Tracheal epithelial cell (primary cell): ENCODE measurements around the gene EFS. TPM values are rescaled to one million over a fixed set of nuclear protein-coding genes. Genes with fewer than 3 reads are reported as not detected.

ENCODE experiments used
- total RNA-seq: library from RNA; depleted of rRNA; stranded (reverse); fragments of >200 nt; gene quantifications from 2 replicates; pipeline ENCODE4 v1.2.1, GENCODE V29; 2014

Gene EFS, protein sequence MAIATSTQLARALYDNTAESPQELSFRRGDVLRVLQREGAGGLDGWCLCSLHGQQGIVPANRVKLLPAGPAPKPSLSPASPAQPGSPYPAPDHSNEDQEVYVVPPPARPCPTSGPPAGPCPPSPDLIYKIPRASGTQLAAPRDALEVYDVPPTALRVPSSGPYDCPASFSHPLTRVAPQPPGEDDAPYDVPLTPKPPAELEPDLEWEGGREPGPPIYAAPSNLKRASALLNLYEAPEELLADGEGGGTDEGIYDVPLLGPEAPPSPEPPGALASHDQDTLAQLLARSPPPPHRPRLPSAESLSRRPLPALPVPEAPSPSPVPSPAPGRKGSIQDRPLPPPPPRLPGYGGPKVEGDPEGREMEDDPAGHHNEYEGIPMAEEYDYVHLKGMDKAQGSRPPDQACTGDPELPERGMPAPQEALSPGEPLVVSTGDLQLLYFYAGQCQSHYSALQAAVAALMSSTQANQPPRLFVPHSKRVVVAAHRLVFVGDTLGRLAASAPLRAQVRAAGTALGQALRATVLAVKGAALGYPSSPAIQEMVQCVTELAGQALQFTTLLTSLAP
- total RNA-seq: 6.3 and 7.7 TPM in 2 replicates

DNA sequence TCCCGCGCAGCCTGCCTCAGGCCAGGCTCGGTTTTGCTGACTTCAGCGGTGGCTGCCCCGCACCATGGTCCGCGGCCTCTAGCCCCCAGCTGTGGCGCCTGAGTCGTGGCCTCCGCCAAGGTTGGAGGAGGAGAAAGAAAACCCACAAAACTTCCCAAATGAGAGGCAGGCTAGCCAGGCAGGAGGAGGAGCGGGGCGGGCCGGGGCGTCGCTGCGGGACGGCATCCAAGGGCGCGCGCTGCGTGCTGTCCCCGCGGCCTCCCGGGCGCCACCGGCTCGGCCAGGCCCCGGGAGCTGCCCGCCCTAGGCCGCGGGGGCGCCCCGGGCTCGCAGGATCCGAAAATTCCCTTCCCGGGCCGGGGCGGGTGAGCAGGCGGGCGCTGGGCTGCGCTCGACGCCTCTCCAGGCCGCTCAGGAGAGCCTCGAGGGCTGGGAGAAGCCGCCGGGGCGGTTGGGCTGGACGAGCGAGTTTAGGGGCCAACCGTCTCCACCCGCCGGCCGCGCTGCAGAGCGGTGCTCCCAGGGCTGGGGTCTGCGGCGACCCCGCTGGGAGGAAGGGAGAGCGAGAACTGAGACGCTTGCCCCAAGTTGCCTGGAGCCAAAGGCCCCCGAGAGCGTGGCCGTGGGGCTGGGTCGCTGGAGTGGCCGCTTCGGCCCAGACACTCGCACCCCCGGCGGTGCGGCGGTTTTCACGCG, at the start of gene EFS:
Gene EFS (minus strand): TSS at position 137 of the 696 bp plus-strand sequence. CDS start 147 bp downstream, outside the sequence.

DNA sequence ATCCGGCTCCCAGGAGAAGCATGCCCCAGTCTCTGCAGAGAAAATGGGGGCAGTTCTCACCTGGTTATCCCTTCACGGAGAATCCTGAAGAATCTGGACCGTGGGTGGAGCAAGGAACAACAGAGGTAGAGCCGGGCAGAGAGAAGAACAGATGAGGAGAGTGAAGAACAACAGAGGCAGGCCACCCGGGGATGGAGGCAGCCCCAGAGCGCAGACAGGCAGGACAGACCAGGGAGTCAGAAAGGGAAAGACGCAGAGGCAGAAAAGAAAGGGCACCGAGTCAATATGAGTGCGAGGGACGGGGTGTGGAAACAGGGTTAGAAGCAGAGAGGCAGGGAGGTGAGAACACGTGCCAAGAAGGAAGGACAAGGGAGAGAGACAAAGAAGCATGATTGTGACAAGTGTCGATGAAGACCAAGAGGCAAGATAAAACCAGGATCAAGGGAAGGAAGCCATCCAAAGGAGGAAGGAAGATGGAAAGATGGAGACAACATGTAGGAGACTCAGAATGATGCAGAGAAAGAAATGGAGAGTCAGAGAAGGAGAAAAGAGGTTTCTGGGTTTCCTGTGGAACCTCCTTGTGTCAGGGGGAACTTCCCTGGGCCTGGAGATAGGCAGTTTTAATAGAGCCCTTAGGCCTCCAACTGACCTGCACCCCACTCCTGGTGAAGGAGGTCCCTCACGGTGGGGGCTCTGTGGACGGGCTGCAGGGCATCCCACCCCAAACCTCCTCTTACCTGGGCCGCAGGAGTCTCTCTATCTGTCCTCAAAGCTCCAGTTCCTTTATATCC, 42.7 kb upstream of the EFS start, which contains the start of gene MYH6:
Gene MYH6 (minus strand): TSS at position 758 of the 791 bp plus-strand sequence. CDS start 1,050 bp downstream, outside the sequence.

DNA sequence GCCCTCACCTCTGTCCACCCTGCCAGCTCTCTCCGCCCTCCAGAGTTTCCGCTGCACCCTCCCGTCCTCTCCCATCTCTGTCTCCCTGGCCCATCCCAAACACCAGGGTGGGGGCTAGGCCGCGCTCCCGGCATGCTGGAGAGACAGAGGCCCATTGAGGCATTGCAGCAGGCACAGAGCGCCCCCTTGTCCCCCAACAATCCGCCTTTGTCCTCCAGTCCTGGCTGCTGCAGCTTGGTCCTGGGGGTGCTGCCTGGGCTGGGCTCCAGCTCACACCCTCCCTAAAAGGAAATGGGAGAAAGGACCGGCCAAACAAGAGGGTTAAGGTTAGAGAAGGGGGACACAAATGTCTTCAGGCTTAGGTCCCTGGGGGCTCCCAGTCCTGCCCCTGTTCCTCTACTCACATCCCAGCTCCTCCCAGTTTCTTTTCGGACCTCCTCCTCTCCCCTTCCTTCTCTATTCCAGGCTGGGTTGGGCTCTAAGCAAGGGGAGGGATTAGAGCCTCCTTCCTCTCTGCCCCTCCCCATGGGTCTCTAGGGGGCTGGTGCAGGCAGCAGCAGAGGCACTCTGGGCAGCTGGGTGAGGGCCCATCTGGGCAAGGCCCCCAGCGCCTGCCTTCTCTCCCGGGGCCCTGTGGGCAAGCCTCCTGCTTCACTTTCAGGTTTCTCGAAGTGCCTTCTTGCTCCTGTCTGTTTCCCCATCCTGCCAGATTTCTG, 11.7 kb upstream of the EFS start, which contains the start of gene CMTM5:
Gene CMTM5 (plus strand): TSS at position 565 of the 716 bp plus-strand sequence. CDS start 206 bp downstream, outside the sequence.

DNA sequence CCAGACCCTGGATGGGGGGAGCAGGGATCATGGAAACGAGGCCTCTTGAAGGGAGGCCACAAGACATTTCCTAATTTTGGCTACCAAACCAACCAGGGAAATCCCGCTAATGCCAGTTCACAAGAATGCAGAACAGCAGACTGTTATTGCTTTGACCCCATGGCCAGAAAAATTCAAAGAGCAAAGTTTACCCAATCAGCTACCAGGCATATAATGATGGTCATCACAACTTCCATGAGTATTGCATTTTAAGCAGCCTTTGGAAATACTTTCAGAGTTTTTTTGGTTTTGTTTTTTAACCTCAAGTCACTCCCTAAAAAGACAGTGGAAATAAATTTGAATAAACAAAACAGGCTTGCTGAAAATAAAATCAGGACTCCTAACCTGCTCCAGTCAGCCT, 7.5 kb upstream of the EFS start, which contains the start of gene IL25:
Gene IL25 (plus strand): TSS at position 301 of the 400 bp plus-strand sequence.

DNA sequence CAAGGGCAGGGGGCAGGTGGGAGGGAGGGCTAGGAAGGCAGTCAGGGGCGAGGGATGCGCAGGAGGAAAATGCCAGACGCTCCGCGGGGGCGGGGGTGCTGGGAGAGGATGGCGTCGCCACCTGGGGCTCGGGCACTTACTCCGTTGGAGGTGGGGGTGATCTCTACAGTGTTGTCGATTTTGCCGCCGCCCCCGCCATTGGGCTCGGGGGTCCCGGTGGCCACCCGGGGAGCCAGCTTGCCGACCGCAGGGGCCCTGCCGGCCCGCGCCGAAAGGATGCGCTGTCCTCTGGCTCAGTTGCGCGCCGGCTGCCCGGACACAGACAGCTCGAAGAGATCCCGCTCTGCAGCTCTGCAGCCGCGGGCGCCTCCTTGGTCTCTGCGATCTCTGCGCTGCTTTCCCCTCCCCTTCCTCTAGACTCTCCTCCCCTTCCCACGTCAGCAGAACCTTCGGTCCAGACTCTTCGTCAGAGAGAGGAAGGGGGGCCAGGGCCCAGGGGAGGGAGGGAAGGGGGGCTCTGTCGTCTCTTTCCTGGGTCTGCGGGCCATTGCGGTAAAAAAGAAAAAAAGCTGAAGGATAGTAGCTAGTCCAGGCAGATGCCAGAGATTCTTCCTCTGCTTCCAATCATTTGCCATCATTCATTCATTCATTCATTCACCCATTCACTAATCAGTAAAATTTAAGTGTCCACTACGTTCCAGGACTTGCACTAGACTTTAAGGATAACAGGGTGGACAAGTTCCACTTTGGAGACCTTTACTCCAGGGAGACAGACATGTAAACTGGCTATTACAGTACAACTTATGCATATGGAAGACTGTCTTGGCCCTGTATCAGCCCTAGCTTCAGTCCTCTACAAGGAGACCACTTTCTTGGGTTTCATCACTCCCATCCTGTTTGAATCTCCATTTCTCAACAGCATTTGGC, 12.2 kb downstream of the EFS start, which contains the start of gene SLC22A17:
Gene SLC22A17 (minus strand): TSS at position 382 of the 927 bp plus-strand sequence.

DNA sequence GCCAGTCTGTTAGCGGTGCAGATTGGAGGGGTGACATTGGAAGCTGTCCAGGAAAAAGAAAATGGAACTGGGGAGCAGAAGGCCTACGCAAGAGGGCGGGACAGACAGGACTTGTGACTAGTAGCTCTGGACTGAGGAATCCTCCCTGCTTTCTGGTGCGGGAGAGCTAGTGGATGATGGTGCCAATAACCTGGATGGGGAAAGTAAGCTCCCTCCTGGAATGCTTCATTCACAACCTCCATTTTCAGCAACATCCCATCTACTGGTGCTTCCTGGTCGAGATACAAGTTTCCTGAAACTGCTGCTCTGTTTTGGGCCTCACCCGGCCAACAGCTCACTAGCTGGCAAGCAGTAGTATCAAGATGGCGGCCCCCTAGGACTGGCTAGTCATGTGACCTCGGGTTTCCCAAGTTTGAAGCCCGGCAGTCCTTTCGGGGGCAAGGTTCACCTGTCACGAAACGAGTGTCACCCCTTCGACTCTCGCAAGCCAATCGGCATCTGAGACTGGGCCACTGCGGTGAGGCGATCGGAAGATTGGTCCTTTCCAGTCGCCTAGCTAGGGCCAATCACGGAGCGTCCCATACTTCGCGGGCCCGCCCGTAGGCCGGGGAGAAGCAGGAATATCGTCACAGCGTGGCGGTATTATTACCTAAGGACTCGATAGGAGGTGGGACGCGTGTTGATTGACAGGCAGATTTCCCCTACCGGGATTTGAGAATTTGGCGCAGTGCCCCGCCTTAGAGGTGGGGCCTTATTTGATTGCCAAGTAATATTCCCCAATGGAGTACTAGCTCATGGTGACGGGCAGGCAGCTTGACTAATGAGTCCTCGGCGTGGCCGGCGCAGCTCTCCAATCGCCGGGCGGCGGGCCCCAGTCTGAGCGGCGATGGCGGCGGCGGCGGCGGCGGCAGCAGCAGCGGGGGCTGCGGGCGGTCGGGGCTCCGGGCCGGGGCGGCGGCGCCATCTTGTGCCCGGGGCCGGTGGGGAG, 44.1 kb downstream of the EFS start, which contains the start of gene PABPN1:
Gene PABPN1 (plus strand): TSS at position 874 of the 988 bp plus-strand sequence. CDS start 13 bp downstream, at position 887.

DNA sequence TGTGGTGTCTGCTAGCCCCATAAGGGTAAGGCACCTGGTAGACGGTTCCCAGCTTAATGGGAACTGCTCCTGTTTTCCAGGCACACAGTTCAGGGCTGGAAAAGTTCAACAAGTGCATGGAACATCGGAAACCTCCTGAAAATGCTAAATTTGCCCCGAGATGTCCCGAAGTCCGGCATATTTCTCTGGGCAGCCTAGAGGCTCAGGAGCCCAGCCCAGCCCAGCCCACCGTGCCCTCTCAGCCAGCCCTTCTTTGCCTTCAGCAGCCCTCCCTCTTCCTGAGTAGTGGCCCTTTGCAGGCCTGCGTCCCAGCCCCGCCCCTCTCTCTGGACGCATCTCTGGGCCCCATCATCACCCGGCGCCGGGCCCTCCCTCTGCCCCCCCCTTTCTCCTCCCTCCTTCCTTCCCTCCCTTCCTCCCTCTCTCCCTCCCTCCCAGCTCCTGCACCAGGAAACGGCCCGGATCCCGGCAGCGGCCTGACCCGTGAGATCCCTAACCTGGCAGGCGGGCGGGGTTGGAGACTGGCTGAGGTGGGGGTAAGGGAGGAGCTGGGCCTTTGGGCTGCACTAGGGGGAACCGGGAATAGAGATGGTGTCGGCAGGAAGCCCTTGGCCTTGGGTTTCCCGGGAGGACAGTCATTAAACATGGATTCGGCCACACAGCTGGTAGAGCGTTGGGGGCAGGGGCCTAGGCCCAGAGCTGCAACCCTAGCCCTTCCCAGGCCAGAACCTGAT, 58.4 kb downstream of the EFS start, which contains the start of gene BCL2L2:
Gene BCL2L2 (plus strand): TSS at position 422 of the 734 bp plus-strand sequence. CDS start 935 bp downstream, outside the sequence.

Other genes starting within 250 kb of the EFS start
- gene CEBPE, start 245.9 kb downstream of the EFS start, total RNA-seq: not detected in 2 replicates
- gene SLC7A8, start 181.5 kb downstream of the EFS start, total RNA-seq: 2.4 and 5.5 TPM in 2 replicates
- gene RNF212B, start 127.2 kb downstream of the EFS start, total RNA-seq: not detected in 2 replicates
- 7.2 and 8.2 TPM in 2 replicates for gene HOMEZ, start 79.0 kb downstream of the EFS start, total RNA-seq
- 3.1 and 3.4 TPM in 2 replicates for gene PPP1R3E, start 62.3 kb downstream of the EFS start, total RNA-seq
- 16.8 and 21.2 TPM in 2 replicates for gene BCL2L2, start 58.3 kb downstream of the EFS start, total RNA-seq
- 54.8 and 64.1 TPM in 2 replicates for gene PABPN1, start 43.7 kb downstream of the EFS start, total RNA-seq
- 1.5 and 8.7 TPM in 2 replicates for gene SLC22A17, start 12.3 kb downstream of the EFS start, total RNA-seq
- not detected in 2 replicates for gene IL25, start 7.6 kb upstream of the EFS start, total RNA-seq
- not detected in 2 replicates for gene CMTM5, start 11.9 kb upstream of the EFS start, total RNA-seq
- gene MYH6, start 43.1 kb upstream of the EFS start, total RNA-seq: not detected in 2 replicates
- gene MYH7, start 70.5 kb upstream of the EFS start, total RNA-seq: under 0.01 TPM in 1 of 2 replicates, not detected in the other
- 50.1 and 75.9 TPM in 2 replicates for gene NGDN, start 104.5 kb upstream of the EFS start, total RNA-seq
- gene ZFHX2, start 186.6 kb upstream of the EFS start, total RNA-seq: under 0.01 and 0.24 TPM in 2 replicates
- gene THTPA, start 191.1 kb upstream of the EFS start, total RNA-seq: 5.5 and 6.7 TPM in 2 replicates
- gene AP1G2, start 202.6 kb upstream of the EFS start, total RNA-seq: 37.3 and 56.4 TPM in 2 replicates
- gene JPH4, start 213.6 kb upstream of the EFS start, total RNA-seq: not detected in 2 replicates